GM04503 (cell line): ENCODE results near the gene P4HB.

ENCODE experiments used
- DNase-seq: peaks from one replicate; pipeline ENCODE4 v3.0.0-alpha.2; 2012; ENCODE audit warnings: low read depth

P4HB gene

DNA sequence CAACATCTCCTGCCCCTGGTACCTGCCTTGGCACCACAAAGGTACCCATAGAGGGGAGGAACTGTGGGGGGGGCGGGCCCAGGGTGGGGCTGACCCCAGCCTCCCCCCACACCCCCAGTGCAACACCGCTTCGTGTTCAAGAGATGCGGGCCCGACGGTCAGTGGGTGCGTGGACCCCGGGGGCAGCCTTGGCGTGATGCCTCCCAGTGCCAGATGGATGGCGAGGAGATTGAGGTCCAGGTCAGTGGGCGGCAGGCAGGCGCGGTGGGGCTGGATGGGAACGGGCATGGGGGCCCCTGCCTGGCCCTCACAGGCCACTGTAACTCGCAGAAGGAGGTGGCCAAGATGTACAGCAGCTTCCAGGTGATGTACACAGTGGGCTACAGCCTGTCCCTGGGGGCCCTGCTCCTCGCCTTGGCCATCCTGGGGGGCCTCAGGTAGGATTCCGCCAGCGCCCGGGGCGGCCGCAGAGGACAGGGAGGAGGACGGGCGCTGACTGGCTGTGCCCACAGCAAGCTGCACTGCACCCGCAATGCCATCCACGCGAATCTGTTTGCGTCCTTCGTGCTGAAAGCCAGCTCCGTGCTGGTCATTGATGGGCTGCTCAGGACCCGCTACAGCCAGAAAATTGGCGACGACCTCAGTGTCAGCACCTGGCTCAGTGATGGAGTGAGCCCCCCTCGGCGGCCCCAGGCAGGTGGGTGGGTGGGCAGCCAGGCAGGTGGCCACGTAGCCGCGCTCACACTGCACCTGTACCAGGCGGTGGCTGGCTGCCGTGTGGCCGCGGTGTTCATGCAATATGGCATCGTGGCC, 49.2 kb downstream of the P4HB start:
- DNase-seq, result no peak

DNA sequence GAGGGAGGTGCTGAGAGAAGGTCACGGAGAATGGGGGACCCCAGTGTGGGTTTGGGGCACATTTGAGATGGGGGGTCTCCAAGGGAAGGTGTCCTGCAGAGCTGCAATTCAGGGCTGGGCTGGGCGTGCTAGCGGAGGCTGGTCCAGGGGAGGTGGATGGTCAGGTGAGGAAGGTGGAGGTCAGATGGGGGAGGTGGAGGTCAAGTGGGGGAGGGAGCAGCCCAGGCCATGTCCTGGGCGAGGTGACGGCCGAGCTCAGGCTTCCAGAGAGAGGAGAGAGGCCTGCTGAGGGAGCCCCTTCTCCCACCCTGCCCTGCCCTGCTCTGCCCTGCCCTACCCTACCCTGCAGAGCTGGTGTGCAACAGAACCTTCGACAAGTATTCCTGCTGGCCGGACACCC, 49.9 kb downstream of the P4HB start:
- no peak for DNase-seq

DNA sequence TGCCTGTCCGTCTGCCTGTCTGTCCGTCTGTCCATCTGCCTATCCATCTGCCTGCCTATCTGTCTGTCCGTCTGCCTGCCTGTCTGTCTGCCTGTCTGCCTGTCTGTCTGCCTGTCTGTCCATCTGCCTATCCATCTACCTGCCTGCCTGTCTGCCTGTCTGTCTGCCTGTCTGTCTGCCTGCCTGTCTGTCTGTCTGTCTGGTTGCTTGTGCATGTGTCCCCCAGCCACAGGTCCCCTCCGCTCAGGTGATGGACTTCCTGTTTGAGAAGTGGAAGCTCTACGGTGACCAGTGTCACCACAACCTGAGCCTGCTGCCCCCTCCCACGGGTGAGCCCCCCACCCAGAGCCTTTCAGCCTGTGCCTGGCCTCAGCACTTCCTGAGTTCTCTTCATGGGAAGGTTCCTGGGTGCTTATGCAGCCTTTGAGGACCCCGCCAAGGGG, 50.8 kb downstream of the P4HB start:
- DNase-seq, result no peak

DNA sequence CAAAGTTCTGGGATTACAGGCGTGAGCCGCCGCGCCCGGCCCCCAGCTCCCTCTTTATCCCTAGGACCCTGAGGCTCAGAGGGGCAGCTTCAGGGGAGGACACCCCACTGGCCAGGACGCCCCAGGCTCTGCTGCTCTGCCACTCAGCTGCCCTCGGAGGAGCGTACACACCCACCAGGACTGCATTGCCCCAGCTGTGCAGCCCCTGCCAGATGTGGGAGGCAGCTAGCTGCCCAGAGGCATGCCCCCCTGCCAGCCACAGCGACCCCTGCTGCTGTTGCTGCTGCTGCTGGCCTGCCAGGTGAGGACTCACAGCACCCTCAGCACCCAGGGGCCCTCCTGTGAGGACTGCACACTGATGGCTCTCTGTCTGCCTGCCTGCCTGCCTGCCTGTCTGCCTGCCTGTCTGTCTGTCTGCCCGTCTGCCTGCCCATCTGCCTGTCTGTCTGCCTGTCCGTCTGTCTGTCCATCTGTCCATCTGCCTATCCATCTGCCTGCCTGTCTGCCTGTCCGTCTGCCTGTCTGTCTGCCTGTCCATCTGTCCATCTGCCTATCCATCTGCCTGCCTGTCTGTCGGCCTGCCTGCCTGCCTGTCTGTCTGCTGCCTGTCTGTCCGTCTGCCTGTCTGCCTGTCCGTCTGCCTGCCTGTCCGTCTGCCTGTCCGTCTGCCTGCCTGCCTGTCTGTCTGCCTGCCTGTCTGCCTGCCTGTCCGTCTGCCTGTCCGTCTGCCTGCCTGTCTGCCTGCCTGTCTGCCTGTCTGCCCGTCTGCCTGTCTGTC, 51.4 kb downstream of the P4HB start:
- no peak for DNase-seq

DNA sequence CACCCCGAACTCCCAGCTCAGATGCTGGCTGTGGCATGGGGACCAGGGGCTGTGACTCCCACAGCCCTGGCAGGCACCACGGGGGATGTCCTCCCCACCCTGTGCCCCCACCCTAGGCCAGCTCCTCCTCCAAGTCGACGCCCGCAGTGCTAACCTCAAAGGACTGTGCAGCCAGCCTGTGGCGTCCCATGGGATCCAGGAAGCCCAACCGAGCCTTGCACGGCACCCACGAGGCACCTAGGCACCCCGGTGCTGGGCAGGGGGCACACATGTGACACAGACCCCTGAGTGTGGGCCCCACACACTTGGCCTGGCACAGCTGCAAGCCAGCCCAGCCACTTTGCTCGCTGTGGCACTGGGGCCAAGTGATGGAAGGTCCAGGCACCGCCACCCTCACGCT, 52.5 kb downstream of the P4HB start:
- DNase-seq, result no peak

DNA sequence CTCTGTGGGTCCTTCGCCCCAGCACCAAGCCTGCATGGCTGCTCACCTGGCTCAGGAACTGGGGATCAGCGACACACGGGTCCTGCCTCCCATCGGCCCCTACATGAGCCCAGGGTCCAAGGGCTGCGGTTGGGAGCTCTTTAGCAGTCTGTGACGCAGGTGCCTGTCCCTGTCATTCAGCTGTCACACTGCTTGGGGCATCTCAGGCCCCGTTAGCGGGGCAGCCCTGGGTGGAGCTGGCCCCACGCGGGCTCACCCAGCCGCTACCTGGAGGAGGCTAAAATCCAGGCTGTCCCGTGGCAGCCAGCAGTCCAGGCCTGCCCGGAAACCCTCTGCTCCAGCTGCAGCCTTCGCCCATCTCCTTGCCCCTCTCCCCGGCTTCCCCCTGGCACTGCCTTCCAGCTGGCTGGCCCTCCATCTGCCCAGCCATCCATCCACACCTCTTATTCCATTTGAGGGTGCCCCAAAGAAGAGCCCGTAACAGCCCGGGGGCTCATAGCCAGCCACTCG, 53.1 kb downstream of the P4HB start:
- DNase-seq, result no peak

DNA sequence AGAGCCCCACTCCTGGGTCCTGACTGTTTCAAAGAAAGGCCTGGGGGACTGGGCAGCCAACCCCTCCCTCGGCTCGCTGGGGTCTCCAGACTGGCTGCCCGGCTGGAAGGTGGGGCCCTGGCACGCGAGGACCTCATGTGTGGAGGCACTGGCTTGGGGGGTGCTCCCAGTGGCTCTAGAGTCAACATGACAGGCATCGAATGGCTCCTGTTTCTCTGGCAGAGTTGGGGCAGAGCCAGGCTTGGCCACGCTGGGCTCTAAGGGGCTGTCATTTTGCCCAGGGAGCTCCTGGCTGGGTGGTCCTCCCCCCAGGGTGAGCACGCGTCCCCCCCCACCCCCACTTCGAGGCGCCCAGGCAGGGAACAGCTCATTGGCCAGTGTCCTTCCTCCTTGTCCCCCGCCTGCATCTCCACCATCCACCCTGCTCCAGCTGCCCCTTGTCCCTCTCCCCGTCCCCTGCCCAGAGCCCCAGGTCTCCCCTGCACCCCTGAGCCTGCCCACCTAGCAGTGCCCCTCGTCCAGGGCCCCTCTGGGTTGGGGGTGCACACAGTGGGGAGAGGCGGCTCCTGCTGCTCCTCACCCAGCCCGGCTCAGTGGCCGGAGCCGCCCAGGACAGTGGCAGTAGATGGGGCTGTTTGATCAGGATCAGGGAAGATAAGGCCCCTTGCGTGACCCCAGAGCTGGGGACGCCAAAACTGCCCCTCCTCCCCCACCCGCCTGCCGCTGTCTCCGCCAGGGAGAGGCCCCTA, 53.7 kb downstream of the P4HB start:
- DNase-seq, result no peak

DNA sequence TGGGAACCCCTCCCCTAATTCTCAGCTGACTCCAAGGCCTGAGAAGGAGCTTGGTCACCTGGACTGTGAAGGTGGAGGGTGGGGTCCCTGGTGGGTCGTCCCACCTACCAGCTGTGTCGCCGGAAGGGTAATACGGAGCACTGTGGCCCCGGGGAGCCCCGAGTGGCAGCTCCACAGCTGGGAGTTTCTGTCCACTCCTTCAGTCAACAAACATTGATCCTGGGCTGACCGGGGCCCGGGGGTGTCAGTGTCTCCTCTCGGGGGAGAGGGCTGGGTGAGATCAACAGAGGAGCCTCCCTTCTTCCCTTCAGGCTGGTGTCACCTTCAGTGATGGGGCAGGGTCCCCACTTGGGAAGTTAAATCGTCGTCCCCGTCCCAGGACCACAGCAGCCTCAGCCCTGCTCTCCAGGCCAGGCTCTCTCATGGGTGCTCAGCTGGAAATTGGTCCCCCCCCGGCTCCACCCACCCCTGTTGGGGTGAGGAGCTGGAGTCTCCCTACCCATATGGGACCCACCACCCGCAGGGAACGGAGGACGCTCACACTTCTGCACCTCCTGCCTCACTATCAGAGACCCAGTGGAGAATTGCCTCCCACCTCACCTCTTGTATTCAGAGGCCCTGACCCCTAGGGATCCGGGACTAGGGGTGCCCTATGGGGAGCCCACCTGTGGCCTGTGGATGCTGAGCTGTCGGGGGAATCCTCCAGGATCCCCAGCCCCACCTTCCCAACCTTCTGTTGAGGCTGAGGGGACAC, 54.5 kb downstream of the P4HB start:
- no peak for DNase-seq

DNA sequence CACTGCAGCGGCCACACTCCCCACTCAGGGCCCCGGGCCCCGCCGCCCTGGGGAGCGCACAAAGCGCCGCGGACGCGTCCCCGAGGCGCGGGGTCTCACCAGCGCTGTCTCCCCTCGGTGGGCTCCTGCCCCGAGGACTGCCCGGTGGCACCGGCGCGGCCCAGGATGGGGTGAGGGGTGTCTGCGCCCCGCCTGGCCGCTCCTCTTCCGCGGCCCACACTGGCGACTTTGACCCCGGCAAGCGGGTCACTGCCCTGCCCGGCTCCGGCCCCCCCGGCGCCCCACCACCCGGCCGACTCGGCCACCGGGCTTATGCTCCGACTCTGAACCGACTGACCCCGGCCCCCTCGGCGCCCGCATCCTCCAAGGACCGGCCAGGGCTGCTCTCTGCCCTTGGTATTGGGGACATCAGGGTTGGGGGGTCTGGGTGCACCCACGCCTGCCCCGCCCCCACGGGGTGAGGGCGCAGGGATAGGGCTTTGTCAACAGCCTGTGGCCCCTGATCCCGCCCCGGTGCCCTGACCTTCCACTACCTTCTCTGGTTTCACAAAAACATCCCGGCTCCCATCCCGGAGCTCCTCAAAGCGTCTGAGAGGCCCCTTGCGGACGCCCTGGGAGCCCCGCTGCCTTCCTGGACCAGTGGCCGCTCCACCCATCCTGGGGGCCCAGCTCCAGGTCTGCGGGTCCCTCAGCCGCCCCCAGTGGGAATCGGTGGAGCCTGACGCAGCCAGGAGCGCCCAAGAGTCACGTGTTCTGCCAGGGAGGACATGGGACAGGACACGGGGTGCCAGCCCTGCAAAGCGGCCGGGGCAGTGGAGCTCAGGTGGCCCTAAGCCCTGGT, 55.6 kb downstream of the P4HB start:
- no peak for DNase-seq

DNA sequence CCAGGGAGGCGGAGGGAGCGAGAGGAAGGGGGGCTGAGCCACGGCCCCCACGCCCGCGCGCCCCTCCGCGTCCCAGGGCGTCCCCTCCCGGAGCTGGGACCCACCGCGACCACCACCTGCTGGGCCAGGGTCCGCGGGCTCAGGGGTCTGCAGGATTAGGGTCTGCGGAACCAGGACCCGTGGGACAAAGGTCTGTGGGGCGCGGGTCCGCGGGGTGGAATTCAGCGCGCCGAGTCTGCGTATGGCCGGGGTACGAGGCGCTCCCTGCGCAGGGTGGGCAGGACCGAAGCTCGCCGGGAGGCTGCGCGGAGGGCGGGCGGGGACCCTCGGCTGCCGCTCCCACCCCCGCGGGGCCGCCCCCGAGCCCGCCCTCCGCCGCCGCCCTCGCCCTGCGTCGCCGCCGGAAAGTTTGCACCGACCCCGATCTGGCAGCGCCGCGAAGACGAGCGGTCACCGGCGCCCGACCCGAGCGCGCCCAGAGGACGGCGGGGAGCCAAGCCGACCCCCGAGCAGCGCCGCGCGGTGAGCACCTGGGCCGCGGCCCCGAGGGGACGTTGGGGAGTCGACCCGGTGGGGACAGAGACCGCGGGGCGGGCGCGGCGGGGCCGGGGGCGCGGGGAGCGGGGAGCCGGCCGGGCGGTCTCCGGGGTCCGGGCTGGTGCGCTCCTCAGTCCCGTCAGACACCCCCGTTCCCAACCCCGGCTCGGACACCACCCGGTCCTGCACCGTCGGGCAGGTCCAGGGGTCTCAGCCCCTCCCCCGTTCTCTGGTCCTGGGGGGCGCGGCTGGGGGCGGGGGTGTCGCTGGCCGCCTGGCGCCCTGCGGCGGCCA, 56.4 kb downstream of the P4HB start, which contains the start of gene GCGR:
Gene GCGR (plus strand): TSS at position 423 of the 831 bp plus-strand sequence. CDS start 4,869 bp downstream, outside the sequence.
- no peak for DNase-seq

DNA sequence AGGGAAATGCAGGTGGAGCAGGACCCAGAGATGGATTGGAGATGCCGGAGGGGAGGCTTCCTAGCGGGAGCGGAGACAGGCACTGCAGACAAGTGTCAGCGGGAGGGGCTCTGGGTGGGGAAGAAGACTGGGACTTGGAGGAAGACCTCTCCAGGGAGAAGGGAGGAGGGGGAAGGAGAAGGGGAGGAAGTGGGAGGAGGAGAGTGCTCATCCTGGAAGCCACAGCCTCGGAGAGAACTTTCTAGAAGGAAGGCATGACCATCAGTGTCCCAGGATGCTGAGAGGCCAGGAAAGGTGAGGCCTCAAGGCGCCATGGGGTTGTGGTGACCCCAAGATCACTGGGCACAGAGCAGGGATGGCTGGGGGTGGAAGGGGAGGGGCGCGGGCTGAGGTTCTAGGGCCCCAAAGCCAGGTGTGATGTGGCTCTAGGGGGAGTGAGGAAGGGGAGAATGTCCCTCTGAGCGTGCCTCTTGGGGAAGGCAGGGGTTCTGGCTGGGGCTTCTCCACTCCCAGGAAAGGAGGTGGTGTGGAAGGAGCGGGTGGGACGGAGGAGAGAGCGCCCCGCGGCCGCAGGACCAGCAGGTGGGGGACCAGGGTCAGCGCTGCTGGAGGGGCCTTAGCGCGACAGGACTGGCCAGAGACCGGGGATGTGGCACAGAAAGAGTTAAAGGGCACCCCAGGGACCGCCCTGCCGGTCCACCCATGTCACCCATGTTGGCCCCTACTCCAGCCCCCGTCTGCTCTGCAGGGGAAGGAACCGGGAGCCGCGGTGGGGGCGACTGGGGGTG, 57.3 kb downstream of the P4HB start:
- no peak for DNase-seq

DNA sequence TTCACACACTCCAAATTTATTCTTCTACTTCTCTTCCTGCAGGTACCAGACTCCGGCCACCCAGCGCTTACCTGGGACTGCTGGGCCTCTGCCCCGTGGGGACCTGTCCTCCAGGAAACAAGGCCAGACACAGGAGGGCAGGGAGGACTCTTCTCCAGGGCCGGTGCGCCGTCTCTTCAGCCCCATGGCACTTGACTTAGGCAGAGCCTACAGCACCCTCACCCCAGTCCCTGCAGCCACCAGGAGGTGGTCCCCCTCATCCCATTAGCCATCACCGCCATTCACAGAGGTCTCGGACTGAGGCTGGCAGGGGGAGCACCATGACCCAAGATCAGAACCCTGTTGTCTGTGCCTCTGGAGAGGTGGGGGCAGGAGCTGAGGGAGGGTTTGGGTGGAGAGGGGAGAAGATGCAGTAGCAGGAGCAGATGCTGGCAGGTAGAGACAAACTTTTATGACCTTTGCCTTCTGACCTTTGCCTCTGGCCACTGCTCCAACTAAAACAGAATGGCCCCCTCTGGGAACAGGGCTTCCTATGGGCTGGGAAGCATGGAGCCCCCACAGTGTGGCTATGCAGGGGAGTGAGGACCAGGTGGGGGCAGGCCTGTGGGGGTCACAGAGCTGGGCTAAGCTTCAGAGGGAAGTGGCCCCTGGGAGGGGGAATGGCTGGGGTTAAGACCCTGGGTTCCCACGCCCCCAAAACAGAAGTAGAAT, 58.1 kb downstream of the P4HB start:
- DNase-seq, result no peak

DNA sequence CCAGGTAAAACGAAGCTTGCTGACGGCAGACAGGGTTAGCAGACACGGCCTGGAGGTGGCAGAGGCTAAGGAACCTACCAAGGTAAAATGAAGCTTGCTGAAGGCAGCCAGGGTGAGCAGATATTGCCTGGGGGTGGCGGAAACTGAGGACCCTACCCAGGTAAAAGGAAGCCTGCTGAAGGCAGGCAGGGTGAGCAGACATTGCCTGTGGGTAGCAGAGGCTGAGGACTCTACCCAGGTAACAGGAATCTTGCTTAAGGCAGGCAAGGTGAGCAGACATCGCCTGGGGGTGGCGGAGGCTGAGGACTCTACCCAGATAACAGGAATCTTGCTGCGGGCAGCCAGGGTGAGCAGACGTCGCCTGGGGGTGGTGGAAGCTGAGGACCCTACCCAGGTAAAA, 59.0 kb downstream of the P4HB start:
- no peak for DNase-seq

DNA sequence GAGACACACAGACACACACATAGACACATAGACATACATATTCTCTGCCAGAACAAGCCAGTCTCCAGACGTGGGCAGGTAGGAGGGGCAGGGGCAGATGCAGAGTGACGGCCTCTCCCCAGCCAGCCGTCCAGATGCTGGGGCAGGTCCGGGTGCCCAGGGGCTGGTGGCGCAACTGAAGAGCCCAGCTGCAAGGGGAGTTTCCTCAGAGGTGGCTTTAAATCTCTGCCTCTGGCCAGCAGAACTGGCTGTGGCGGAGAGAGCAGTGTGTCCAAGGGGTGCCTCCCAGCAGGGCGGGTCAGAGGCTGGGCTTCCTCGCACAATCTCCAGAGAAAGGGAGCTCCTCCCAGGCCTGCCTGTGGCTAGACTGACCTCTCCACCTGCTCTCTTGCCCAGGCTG, 65.8 kb downstream of the P4HB start:
- DNase-seq, result no peak

DNA sequence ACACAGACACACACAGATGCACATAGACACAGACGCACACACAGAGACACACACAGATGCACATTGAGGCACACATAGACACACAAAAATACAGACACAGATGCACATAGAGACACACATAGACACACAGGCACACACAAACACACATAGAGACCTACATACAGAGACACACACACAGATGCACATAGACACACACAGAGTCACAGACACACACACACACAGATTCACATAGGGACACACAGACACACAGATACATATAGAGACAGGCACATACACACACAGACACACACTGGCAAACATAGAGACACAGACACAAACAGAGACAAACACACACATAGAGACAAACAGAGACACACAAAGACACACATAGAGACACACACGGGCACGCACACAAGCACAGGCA, 66.3 kb downstream of the P4HB start:
- no peak for DNase-seq
